ENCODE measurements around the gene NIT1. TPM values are rescaled to one million over a fixed set of nuclear protein-coding genes. Genes with fewer than 3 reads are reported as not detected.

NIT1 gene
- total and polyA plus RNA-seq, 8 donors = 38.7 to 44.6 (median 41.2) TPM

DNA sequence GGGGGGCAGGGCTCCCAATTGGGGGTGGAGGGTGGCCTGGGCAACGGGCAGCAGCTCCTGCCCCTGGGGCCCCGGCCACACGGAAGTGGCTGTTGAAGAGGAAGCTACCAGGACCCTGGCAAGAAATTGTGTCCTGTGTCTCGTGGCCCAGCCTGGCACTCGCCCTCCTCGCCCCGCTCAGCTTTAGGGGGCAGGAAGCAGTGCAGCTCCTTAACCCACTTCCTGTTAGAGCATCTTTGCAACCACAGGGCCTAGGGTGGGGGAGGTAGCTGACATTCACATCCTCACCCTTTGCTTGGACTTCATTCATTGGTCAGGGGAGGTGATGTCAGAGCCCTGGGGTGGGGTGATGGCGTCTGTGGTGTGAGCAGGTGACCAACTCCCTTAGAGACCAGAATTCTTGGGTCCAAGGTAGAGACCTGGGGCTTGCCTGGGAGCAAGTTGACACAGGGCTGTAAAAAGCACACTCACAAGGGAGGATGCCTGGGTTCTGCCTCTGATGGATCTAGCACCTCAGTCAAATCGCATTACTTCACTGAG is 48.1 kb upstream of the NIT1 start, which contains the start of gene ARHGAP30:
TSS of gene ARHGAP30 (minus strand) at position 161 of the 540 bp plus-strand sequence. CDS start 267 bp downstream, outside the sequence.
- peaks cover 0 to 55% of the 10 kb centered on the region in 2 donors for H3K4me1 ChIP-seq
- intact Hi-C loops (cut with DNase I) = no loop called here
- ATAC-seq (peak; percentile 70), DNase-seq (peak in 2 of 4 donors; percentile 86 to 95)
- no peaks in the 10 kb centered on the region for H3K27me3 ChIP-seq
- H3K9me3 ChIP-seq = no peaks in the 10 kb centered on the region
- H3K4me3 ChIP-seq = peak within 1 kb of the TSS; percentile 21 to 64
- no peaks in the 10 kb centered on the region for H3K36me3 ChIP-seq
- TF ChIP-seq, protein P1, sequence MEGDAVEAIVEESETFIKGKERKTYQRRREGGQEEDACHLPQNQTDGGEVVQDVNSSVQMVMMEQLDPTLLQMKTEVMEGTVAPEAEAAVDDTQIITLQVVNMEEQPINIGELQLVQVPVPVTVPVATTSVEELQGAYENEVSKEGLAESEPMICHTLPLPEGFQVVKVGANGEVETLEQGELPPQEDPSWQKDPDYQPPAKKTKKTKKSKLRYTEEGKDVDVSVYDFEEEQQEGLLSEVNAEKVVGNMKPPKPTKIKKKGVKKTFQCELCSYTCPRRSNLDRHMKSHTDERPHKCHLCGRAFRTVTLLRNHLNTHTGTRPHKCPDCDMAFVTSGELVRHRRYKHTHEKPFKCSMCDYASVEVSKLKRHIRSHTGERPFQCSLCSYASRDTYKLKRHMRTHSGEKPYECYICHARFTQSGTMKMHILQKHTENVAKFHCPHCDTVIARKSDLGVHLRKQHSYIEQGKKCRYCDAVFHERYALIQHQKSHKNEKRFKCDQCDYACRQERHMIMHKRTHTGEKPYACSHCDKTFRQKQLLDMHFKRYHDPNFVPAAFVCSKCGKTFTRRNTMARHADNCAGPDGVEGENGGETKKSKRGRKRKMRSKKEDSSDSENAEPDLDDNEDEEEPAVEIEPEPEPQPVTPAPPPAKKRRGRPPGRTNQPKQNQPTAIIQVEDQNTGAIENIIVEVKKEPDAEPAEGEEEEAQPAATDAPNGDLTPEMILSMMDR (IDR thresholded peaks at IDR 0.05) = no peak
- H3K27ac ChIP-seq = peak within 1 kb of the TSS; percentile 81 to 98

DNA sequence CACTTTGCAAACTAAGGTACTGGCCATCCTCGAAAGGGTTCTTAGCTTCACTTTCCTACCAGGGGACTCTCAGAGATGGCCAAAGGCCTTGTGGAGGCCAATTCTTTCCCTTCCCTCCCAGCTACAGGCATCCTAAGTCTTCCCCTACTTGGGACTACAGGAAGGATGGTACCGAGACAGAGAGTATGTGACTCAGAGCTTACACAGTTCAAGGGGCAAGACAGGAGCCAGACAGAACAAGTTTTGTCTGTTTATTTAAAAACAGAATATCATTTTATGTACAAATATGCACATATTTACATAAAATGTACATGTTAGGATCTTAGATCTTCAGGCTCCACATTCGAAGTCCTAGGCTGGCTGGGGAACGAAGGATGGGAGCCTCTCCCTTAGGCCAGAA is 47.1 kb upstream of the NIT1 start:
- Histone ChIP-seq H3K4me1 (peaks cover 0 to 45% of the 10 kb centered on the region in 2 donors), H3K36me3 (no peaks in the 10 kb centered on the region), H3K27ac (peak overlapping the region in 1 of 2 donors; percentile 98), H3K27me3 (no peaks in the 10 kb centered on the region), H3K9me3 (no peaks in the 10 kb centered on the region), H3K4me3 (no peak overlapping the region)
- intact Hi-C loops (cut with DNase I) = no loop called here
- ATAC-seq (no peak), DNase-seq (no peak)
- TF ChIP-seq, protein P1 (IDR thresholded peaks at IDR 0.05) = no peak

DNA sequence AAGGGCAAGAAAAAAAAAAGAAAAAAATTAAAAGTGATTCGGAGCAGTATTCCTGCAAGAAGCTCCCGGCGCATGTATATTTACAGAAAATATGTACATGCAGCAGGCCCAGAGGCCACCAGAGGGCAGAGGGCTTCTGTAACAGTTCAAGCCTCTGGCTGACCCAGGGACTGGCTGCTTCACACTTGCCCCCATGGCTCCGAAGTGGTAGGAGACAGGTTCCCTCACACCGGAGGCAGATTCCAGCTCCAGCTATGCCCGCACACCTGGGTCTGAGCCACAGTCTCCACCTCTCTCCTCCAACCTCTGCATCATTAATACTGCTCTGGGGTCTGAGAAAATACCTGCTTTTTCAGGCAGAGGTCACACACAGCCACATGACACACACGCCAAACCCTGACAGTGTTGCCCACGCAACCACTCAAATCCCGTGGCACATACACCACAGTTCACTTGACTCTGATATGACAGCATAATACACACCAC is 46.0 kb upstream of the NIT1 start:
- Histone ChIP-seq H3K36me3 (no peaks in the 10 kb centered on the region), H3K4me1 (peaks cover 0 to 34% of the 10 kb centered on the region in 2 donors), H3K27ac (no peak overlapping the region), H3K27me3 (no peaks in the 10 kb centered on the region), H3K9me3 (no peaks in the 10 kb centered on the region), H3K4me3 (no peak overlapping the region)
- DNase-seq = peak in 2 of 4 donors; percentile 64 to 86
- peak; percentile 52 for ATAC-seq
- TF ChIP-seq, protein P1 (IDR thresholded peaks at IDR 0.05) = peak; percentile 45 to 59
- intact Hi-C loops (cut with DNase I) = no loop called here

DNA sequence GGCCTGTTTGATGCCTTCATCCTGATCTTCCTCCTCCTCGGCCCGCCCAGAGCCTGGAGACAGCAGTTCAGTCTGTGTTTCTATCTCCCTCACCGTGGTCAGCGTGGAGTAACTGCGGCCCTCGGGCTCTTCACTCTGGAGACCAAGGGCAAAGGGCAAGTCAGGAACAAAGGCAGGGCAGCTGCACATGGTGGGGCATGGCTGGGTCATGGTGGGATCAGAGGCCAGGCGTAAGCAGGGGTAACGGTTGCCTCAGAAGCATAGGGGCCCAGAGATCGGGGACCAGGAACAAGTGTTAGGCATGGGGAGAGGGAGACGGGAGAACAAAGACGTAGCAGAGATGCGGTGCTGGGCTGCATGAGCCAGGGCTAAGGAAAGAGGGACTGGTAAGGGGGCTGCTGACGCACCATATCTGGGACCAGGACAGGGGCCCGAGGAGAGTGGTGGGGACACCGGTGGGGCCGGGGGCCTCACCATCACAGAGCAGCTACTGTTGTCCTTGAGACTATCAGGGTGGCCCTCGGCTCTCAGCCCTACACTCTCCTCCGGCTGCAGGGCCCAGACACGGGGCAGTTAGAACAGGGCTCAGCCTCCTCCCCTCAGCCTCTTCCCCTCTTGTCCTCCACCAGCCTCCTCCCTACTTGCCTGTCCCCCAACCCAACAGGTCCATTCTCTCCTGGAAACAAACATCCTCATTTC is 45.0 kb upstream of the NIT1 start:
- H3K27me3 ChIP-seq = no peaks in the 10 kb centered on the region
- H3K36me3 ChIP-seq = no peaks in the 10 kb centered on the region
- DNase-seq = no peak

More for the DNA sequence above, 45.0 kb upstream of the NIT1 start:
- Histone ChIP-seq H3K4me1 (peaks cover 0 to 24% of the 10 kb centered on the region in 2 donors), H3K27ac (no peak overlapping the region), H3K4me3 (no peak overlapping the region), H3K9me3 (no peaks in the 10 kb centered on the region)
- ATAC-seq = no peak
- TF ChIP-seq, protein P1 (IDR thresholded peaks at IDR 0.05) = no peak
- intact Hi-C loops (cut with DNase I) = no loop called here
